Activated T-cell treated with anti-CD3 and anti-CD28 coated beads, Interleukin-2, amount 50 U/mL, for 4 hours (primary cell): ENCODE data around the gene SORL1. TPM values are rescaled to one million over a fixed set of nuclear protein-coding genes. Genes with fewer than 3 reads are reported as not detected.

ENCODE experiments used
- ATAC-seq, 2 donors: fragments of 200-7000 bp; cut with Tn5 transposase; one replicate each; pipeline ENCODE4 v1.10.0; 2021
- DNase-seq: peaks from one replicate; pipeline ENCODE4 v3.0.0-alpha.2; 2020
- H3K27me3 Mint-ChIP-seq: one replicate; pipeline ENCODE4 v1.8.0; 2021; ENCODE audit warnings: low read depth, mixed read lengths
- H3K36me3 Mint-ChIP-seq: one replicate; pipeline ENCODE4 v1.8.0; 2022; ENCODE audit warnings: mixed read lengths; ENCODE audit not compliant: insufficient read depth
- H3K4me1 Mint-ChIP-seq: one replicate; pipeline ENCODE4 v1.8.0; 2021; ENCODE audit warnings: low read depth, mixed read lengths
- H3K4me3 Mint-ChIP-seq: one replicate; pipeline ENCODE4 v1.8.0; 2021; ENCODE audit warnings: mild to moderate bottlenecking, moderate library complexity, mixed read lengths
- H3K9me3 Mint-ChIP-seq: one replicate; pipeline ENCODE4 v1.8.0; 2021; ENCODE audit warnings: mixed read lengths
- total RNA-seq, 3 donors: library from RNA; stranded (reverse); gene quantifications; one replicate each; pipeline ENCODE4 v1.2.1, GENCODE V29; 2021

SORL1 gene
- total RNA-seq, 3 donors from 2014 or later = 21.3 to 25.6 (median 21.3) TPM

DNA sequence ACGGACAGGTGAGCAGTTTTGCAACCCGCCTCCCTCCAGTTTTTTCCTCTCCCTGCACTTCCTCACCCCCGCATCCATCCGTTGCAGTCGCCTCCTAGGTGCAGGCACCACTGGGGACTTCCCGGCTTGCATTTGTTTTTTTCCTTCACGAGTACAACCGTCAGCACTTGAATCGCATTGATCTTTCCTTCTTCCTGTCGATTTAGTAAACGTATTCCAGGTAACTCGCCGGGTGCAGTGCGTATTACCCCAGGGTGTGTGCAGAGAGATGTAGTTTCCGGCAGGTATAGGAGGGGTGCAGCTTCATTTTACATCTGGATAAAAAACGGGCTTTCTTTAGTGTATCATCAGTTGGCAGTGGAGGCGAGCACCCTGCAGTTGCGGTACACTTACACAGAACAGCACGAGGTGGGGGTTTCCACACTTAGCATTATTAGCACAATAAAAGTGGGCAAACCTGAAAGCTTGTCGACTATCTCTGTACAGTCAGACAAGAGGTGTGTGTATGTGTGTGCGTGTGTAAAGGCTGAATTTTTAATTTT, 566 bp downstream of the SORL1 start, which contains the start of gene SORL1-AS1:
TSS of gene SORL1-AS1 (minus strand) at position 359 of the 542 bp plus-strand sequence.
- Mint-ChIP-seq H3K4me3 (peak within 1 kb of the TSS; percentile 92), H3K36me3 (peaks cover 16% of the 10 kb centered on the region), H3K4me1 (peaks cover 88% of the 10 kb centered on the region), H3K27me3 (no peaks in the 10 kb centered on the region), H3K9me3 (no peaks in the 10 kb centered on the region)
- ATAC-seq (peak; percentile 67 to 72), DNase-seq (peak; percentile 61)

DNA sequence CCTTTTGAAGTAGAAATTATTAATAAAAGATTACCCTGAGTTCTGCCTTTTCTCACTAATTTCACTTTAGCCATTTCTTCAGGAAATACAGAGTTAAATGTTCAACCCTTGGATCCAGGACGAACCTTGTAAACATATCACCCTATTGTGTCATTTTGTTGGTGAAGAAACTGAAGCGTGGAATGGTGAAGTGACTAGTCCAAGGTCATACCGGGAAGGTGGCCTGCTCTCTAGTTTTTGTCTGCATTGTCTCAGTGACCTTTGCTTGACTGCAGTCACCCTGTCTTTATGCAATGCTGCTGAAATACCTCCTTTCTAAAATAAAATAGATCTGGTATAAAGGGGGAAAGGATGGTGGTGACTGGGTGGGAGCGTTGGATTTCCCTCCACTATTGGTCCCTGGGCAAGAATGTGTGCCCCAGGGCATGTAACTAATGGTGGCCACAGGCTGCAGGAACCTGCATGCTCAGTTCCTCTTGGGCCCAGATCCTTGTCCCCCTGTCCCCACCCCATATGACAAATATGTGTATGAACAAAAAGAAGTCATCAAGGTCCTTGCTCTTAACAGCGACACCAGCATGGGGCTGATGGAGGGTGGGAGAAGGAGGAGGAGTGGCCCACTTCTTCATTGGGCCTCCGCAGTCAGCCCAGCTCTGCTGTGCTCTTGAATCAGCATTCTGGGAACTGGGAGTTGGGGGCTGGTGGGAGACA, 1.6 kb downstream of the SORL1 start:
- peaks cover 88% of the 10 kb centered on the region for H3K4me1 Mint-ChIP-seq
- peak overlapping the region; percentile 92 for H3K4me3 Mint-ChIP-seq
- no peaks in the 10 kb centered on the region for H3K27me3 Mint-ChIP-seq
- H3K9me3 Mint-ChIP-seq = no peaks in the 10 kb centered on the region
- no peak for DNase-seq
- H3K36me3 Mint-ChIP-seq = peaks cover 20% of the 10 kb centered on the region
- ATAC-seq = no peak

DNA sequence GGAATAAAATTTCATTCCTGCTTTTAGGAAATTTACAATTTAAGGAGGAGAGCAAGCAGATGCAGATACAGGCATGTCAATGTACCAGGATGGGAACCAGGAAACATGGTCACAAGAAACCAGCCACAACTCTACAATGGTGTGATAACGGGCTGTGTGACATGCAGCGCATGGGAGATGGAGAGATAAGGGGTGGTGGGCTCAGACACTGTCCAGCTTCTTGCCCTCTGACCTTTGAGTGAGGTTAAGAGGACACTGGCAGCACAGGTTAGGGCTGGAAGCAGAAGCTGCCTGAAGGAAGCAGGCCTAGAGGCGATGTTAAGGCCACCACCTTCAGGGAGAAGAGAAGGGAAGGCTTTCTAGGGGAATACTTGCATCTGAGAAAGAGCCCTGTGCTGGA, 3.0 kb downstream of the SORL1 start:
- DNase-seq = no peak
- H3K36me3 Mint-ChIP-seq = peaks cover 20% of the 10 kb centered on the region
- H3K4me1 Mint-ChIP-seq = peaks cover 88% of the 10 kb centered on the region
- no peaks in the 10 kb centered on the region for H3K27me3 Mint-ChIP-seq
- no peaks in the 10 kb centered on the region for H3K9me3 Mint-ChIP-seq
- no peak for ATAC-seq
- H3K4me3 Mint-ChIP-seq = peak overlapping the region; percentile 92

DNA sequence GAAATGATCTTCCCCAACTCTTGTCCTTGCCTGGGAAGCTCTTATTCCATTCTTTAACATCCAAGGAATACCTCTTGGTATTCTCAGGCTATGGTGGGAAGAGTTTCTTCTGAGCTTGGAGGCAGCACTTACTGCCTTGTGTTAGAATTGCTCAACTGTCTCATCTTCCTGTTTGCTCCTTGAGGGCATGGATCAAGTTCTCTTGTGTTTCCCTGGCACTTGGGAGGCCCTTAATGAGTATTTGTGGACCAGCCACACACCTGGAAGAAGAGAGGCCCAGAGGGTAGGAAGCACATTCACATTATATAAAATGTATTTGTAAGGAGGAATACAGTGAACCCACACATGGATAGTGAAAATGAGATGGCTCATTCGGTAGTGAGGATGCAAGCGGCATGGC, 4.0 kb downstream of the SORL1 start:
- no peak for DNase-seq
- Mint-ChIP-seq H3K9me3 (no peaks in the 10 kb centered on the region), H3K4me1 (peaks cover 88% of the 10 kb centered on the region), H3K27me3 (no peaks in the 10 kb centered on the region), H3K4me3 (peak overlapping the region; percentile 42), H3K36me3 (peaks cover 20% of the 10 kb centered on the region)
- no peak for ATAC-seq

DNA sequence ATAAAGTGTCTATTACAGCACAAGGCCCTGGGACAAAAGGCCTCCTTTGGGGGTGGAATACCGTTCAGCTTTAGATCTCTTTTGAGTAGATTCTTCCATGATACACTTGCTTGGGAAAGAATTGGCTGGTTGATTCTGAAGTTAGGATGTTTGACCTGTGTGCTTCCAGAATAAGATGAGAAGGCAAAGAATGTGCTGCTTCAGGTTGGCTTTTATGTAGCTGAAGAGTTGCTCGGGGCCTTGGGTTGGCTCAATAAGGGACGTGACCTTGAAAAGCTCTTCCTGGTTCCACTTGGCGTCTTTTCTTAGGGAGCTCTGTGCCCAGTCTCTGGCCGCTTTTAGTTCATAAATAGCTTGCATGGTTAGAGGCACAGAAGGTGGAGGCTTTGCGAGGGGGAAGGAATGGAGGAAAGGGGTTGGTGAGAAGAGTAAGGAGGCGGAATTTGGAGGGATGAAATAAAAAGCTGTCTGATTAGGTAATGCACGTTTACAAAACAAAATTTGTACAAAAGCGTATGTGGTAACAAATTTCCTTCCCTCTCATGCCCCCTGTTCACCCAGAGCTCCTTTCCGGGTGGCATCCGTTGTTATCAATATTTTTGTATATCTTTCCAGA, 4.8 kb downstream of the SORL1 start:
- Mint-ChIP-seq H3K27me3 (no peaks in the 10 kb centered on the region), H3K4me1 (peaks cover 92% of the 10 kb centered on the region), H3K4me3 (no peak overlapping the region), H3K36me3 (peaks cover 23% of the 10 kb centered on the region), H3K9me3 (no peaks in the 10 kb centered on the region)
- ATAC-seq = no peak
- DNase-seq = no peak

DNA sequence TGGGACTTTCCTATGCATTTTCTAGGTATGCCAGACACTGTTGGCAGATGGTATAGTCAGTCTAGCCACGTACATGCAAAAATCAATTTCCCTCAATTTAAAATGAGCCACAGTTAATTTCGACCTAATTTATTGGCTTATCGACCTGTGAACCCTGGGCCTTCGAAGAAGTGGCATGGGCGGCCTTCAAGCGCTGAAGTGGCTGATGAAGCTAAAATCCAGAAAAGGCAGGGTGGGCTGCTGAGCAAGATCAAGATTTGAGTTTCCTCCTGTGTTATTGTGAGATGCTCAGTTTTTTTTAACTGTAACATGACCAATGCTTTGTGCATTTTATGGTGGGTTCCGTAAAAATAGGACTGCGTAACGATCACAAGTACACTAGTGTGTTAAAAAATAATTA, 6.4 kb downstream of the SORL1 start:
- Mint-ChIP-seq H3K4me1 (peaks cover 99% of the 10 kb centered on the region), H3K4me3 (peak overlapping the region; percentile 44), H3K27me3 (no peaks in the 10 kb centered on the region), H3K36me3 (peaks cover 24% of the 10 kb centered on the region), H3K9me3 (no peaks in the 10 kb centered on the region)
- ATAC-seq (no peak), DNase-seq (no peak)

DNA sequence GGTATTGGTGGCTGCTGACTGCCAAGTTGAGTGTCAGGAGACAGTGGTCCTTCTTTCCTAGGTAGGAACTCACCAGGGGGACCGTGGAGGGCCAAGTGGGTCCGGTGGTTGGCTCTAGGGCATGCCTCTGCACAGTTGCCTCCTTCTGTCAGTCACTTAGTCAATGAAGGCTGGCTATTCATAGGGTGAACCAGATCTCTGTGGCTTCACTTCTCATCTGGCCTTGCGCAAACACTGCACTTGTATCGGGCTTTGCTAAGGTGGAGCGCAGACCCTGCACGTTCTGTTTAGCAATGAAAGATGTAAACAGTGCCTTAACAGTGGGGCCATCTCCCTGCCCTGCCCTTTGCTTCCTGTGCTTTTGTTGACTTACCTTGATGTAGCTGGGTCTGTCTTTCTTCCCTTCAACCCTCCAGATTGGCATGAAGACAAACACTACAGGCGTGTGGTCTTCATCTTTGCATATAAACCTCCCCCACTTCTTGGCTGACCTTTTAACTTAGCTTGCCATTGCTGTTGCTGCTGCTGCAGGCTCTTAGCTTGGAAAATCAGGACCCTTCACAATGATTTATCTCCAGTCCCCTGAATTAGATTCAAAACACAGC, 7.4 kb downstream of the SORL1 start:
- Mint-ChIP-seq H3K27me3 (no peaks in the 10 kb centered on the region), H3K36me3 (peaks cover 24% of the 10 kb centered on the region), H3K4me3 (peak overlapping the region; percentile 44), H3K4me1 (peaks cover 99% of the 10 kb centered on the region), H3K9me3 (no peaks in the 10 kb centered on the region)
- DNase-seq (no peak), ATAC-seq (peak in 1 of 2 donors; percentile 4)

DNA sequence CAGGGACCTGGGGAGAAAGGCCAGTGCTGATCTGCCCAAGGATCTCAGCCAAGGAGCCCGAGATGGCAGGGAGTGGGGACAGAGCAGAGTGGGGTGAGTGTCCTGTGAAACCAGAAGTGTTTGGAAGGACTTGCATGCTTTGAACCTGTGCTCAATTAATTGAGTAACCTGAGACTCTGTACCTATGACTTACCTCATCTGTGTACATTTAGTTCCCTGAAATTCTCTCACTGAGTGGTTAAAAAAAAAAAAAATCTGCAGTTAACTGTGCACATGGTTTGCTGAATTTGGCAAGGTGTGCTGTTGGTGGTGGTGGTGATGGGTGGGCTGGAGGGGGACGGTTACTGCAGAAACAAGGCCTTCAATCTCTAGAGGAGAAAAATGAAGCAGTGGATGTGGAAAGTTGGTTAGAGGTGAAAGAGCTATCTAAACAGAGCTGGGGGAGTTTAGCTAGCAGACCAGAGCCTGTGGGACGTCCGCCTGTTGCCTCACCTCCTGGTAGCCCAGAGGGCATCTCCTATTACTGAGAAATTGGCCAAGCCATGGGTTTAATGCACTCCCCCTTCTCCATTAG, 8.9 kb downstream of the SORL1 start:
- Mint-ChIP-seq H3K36me3 (peaks cover 18% of the 10 kb centered on the region), H3K27me3 (no peaks in the 10 kb centered on the region), H3K4me1 (peaks cover 100% of the 10 kb centered on the region), H3K4me3 (no peak overlapping the region), H3K9me3 (no peaks in the 10 kb centered on the region)
- ATAC-seq (no peak), DNase-seq (no peak)

DNA sequence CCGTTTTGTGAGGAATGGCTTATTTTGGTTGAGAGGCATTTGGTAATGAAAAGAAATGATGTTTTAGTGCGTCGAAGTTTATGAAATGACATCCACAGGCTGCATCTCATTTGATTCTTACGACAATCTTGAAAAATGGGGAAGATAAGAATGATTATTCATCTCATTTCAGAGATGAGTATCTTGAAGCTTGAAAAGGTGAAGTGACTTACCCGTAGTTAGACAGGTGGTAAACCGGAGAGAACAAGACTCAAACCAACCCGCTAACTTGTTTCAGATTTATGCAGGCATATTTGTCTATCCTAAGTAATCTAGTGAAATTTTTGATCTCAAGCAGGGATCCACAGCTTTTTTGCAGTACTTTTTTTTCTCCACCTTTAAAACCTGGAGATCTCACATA, 9.7 kb downstream of the SORL1 start:
- ATAC-seq = no peak
- peak overlapping the region; percentile 41 for H3K4me3 Mint-ChIP-seq

DNA sequence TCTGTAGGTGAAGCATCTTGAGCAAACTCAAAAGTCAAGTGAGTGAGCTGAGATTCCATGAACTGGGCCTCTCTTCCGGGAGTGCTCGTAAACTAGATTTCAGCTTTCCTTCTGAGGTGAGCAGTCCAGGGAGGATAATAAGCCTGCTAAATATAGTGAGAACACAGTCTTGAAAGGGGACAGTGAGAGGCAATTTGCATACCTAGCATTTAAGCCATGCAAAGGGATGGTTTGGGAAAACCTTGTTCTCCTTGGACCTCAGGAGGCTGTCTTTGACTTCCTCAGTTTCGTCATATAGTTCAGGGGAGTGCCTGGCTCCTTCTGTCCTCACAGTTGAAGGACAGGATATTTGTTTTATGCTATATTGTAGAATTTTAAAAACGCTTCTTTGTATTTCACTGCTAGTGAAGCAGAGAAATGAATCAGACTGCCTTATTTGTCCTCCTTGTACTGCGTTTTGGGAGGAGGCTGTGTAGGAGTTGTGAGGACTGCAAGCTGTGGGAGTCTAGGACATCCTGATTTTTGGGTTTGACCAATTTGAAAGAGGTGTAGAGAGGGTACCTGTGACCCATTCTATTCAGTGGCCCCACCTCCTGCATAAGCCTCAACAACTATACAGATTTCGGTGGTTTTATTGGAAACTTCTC, 11.7 kb downstream of the SORL1 start:
- ATAC-seq = no peak
- no peaks in the 10 kb centered on the region for H3K27me3 Mint-ChIP-seq

More for the DNA sequence above, 9.7 kb downstream of the SORL1 start:
- Mint-ChIP-seq H3K4me1 (peaks cover 99% of the 10 kb centered on the region), H3K9me3 (no peaks in the 10 kb centered on the region), H3K27me3 (no peaks in the 10 kb centered on the region), H3K36me3 (peaks cover 13% of the 10 kb centered on the region)
- no peak for DNase-seq

DNA sequence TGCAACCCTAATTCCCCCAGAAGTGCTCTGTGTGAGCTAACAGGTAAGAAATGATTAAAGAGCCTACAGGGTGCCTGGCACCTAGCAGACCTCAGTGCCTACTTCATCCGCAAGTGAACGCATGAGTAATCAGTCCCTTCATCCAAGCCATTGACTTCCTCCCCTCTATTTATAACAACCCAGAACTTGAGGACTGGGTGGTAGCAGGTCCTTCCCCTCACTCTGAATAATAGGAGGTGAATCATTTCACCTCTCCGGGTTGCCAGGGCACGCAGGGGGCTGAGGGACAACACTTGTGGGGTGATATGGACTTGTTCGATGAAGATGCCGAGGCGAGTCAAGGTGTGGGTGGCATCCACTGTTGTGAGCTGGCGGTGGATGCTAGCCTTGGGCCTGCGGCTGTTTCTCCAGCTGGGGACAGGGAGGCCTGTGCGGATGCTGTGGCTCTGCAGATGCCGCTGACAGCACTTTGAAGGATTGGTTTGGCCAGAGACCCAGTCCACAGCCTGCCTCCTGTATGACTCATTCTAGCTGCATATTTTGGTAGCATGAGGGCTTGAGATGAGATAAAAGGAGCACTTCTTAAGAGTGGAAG, 12.3 kb downstream of the SORL1 start:
- peak; percentile 72 for DNase-seq
- Mint-ChIP-seq H3K4me3 (peak overlapping the region; percentile 72), H3K4me1 (peaks cover 98% of the 10 kb centered on the region), H3K36me3 (peaks cover 5% of the 10 kb centered on the region), H3K27me3 (no peaks in the 10 kb centered on the region), H3K9me3 (no peaks in the 10 kb centered on the region)
- peak; percentile 82 to 84 for ATAC-seq

More for the DNA sequence above, 11.7 kb downstream of the SORL1 start:
- H3K4me1 Mint-ChIP-seq = peaks cover 98% of the 10 kb centered on the region
- DNase-seq = no peak
- H3K36me3 Mint-ChIP-seq = peaks cover 4% of the 10 kb centered on the region
- no peaks in the 10 kb centered on the region for H3K9me3 Mint-ChIP-seq
- peak overlapping the region; percentile 72 for H3K4me3 Mint-ChIP-seq

DNA sequence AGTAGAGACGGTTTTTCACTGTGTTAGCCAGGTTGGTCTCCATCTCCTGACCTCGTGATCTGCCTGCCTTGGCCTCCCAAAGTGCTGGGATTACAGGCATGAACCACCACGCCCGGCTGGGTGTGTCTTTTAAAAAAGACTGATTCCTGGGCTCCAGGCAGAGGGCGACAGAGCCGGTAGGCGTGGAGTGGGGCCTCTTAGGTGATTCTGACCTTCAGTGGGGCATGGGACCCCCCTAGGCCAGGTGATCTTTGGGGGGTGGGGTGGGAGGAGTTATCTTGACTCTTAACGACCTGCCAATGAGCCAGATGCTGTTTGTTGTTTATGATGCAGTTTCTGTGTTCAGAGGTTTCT, 13.6 kb downstream of the SORL1 start:
- H3K4me3 Mint-ChIP-seq = peak overlapping the region; percentile 72
- H3K36me3 Mint-ChIP-seq = peaks cover 12% of the 10 kb centered on the region
- H3K27me3 Mint-ChIP-seq = no peaks in the 10 kb centered on the region
- no peak for ATAC-seq
- H3K9me3 Mint-ChIP-seq = no peaks in the 10 kb centered on the region
- DNase-seq = no peak
- H3K4me1 Mint-ChIP-seq = peaks cover 97% of the 10 kb centered on the region

DNA sequence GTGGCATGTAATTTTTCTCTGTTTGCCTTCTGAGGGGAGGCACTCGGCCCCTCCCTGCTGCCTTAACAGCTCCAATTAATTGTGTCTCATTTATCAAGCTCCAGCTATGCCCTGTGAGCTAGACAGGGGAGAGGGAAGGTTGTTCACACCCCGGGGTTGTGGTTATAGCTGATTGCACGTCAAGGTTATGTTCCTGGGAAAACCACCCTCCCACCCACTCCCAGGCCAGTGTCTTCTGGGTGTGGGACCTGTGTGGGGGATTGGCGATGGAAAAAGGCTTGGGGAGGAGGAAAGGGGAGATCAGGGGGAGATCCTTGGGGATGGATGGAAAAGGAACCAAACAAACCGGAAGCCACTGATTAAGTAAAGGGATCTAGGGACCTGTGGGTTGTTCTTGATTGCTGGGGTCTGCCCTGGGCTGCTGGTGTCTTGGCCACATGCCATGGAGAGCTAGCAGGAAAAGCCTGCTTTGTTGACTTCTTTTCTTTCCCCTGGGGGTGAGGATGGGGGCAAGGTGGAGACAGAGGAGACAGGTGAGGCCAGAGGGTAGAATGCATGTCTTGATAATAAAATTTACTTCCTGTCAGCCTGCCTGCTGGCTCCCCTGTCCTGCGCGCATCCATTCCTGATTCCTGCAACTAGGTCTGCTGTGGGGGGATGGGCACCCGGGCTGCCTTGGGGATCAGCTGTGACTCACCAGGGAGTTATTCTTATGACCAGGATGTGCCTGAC, 14.1 kb downstream of the SORL1 start:
- ATAC-seq (peak in 1 of 2 donors; percentile 3), DNase-seq (peak; percentile 29)
- H3K4me1 Mint-ChIP-seq = peaks cover 95% of the 10 kb centered on the region
- H3K9me3 Mint-ChIP-seq = no peaks in the 10 kb centered on the region
- no peaks in the 10 kb centered on the region for H3K27me3 Mint-ChIP-seq
- peaks cover 15% of the 10 kb centered on the region for H3K36me3 Mint-ChIP-seq
- peak overlapping the region; percentile 67 for H3K4me3 Mint-ChIP-seq
